NCI-H187 (cell line): Measurements from ENCODE around the gene DEDD.

Experiments used
- DNase-seq, 2 experiments: peaks; one replicate each; lab custom pipeline; 2025; lab: John Stamatoyannopoulos, UW

DEDD gene

GRCh38 chr1:161162806-161163205, 30.3 kb upstream of the DEDD start:
- no peak for DNase-seq

- no peak for DNase-seq
These were observed 29.6 kb upstream of the DEDD start for GRCh38 chr1:161162052-161162451.

GRCh38 chr1:161161652-161162051, 29.2 kb upstream of the DEDD start:
- no peak for DNase-seq

GRCh38 chr1:161160671-161161145, 28.2 kb upstream of the DEDD start:
- DNase-seq, result no peak

GRCh38 chr1:161159913-161160243, 27.4 kb upstream of the DEDD start:
- no peak for DNase-seq

- DNase-seq, result peak; percentile 96 to 98
These were observed 26.8 kb upstream of the DEDD start, which contains the start of gene USP21 for GRCh38 chr1:161159087-161159912. TSS of gene USP21 (plus strand) at chr1:161159500. CDS start at chr1:161160641, 1,141 bp downstream.

- DNase-seq, result no peak
These were observed 26.0 kb upstream of the DEDD start for GRCh38 chr1:161158316-161159010.

GRCh38 chr1:161157867-161158266, 25.4 kb upstream of the DEDD start:
- DNase-seq, result no peak

- peak; percentile 93 to 94 for DNase-seq
These were observed 21.3 kb upstream of the DEDD start, which contains the start of gene UFC1 for GRCh38 chr1:161153682-161154337. TSS of gene UFC1 (plus strand) at chr1:161153978. CDS start at chr1:161153998, 20 bp downstream.

- DNase-seq, result no peak
These were observed 20.7 kb upstream of the DEDD start for GRCh38 chr1:161153176-161153575.

- no peak for DNase-seq
These were observed 13.4 kb upstream of the DEDD start for GRCh38 chr1:161145832-161146231.

GRCh38 chr1:161140755-161141400, 8.4 kb upstream of the DEDD start:
- DNase-seq, result no peak

GRCh38 chr1:161139766-161140165, 7.3 kb upstream of the DEDD start:
- DNase-seq, result peak in 1 of 2 experiments; percentile 36

GRCh38 chr1:161138431-161138830, 6.0 kb upstream of the DEDD start:
- no peak for DNase-seq

- DNase-seq, result no peak
These were observed 5.4 kb upstream of the DEDD start for GRCh38 chr1:161137881-161138280.

GRCh38 chr1:161133220-161133740, 813 bp upstream of the DEDD start:
- no peak for DNase-seq

- DNase-seq, result no peak
These were observed 701 bp downstream of the DEDD start for GRCh38 chr1:161131523-161132409.

- DNase-seq, result no peak
These were observed 2.2 kb downstream of the DEDD start for GRCh38 chr1:161130266-161130665.

- DNase-seq, result no peak
These were observed 3.7 kb downstream of the DEDD start for GRCh38 chr1:161128591-161129420.

GRCh38 chr1:161127649-161128048, 4.8 kb downstream of the DEDD start:
- no peak for DNase-seq
